Endothelial cell of umbilical vein (primary cell): ENCODE measurements around the gene FSTL4. TPM values are rescaled to one million over a fixed set of nuclear protein-coding genes. Genes with fewer than 3 reads are reported as not detected.

Experiments
- BruUV-seq: library from RNA; stranded (reverse); fragments of 400-500 nt; replicated peaks from 2 replicates; lab custom pipeline; 2021; lab: Mats Ljungman, UMichigan
- CTCF ChIA-PET: fragments of 300-600, 350-600 bp; sonication (Branson Sonifier 250); formaldehyde crosslinking; loops from one replicate; lab custom pipeline; 2021; ENCODE audit warnings: antibody characterized with exemption, inconsistent platforms; lab: Charles Lee
- POLR2A ChIA-PET: fragments of 300-600, 350-600 bp; sonication (Branson Sonifier 250); formaldehyde crosslinking; loops from one replicate; lab custom pipeline; 2021; ENCODE audit warnings: antibody characterized with exemption, inconsistent platforms; lab: Charles Lee
- DNase-seq: peaks from one replicate; pipeline ENCODE4 v3.0.0-alpha.2; 2011; ENCODE audit warnings: low read depth, low spot score
- FAIRE-seq: peaks from 2 replicates; lab custom pipeline; 2011; peaks lifted over from hg19 to GRCh38; lab: Jason Lieb, UNC
- H2AFZ ChIP-seq: 2 replicates; pipeline ENCODE4 v1.6.0; 2012; ENCODE audit warnings: low read depth, low read length, control low read depth, inconsistent platforms
- H3K27ac ChIP-seq: 2 replicates; pipeline ENCODE4 v1.5.1; 2011; ENCODE audit warnings: low read depth, mild to moderate bottlenecking, control low read depth, low read length, moderate library complexity; ENCODE audit not compliant: insufficient read depth
- H3K27me3 ChIP-seq, 2 experiments: 2 replicates each; pipeline versions ENCODE4 v1.6.0 to v1.6.1; 2011; ENCODE audit warnings: low read length in 2 of 2, mixed read lengths in 1 of 2; ENCODE audit not compliant: control insufficient read depth in 2 of 2, insufficient read depth in 2 of 2
- H3K36me3 ChIP-seq, 2 experiments: 2 replicates in 1 of 2; 3 replicates in 1 of 2; pipeline ENCODE4 v1.5.1; 2011; ENCODE audit warnings: low read length in 2 of 2, mild to moderate bottlenecking in 1 of 2, moderate library complexity in 1 of 2; ENCODE audit not compliant: control insufficient read depth in 2 of 2, insufficient read depth in 2 of 2; ENCODE audit errors: extremely low read depth in 1 of 2
- H3K4me1 ChIP-seq: 3 replicates; pipeline ENCODE4 v1.5.1; 2011; ENCODE audit warnings: mild to moderate bottlenecking, low read length; ENCODE audit not compliant: control insufficient read depth, insufficient read depth; ENCODE audit errors: extremely low read depth
- H3K4me2 ChIP-seq: 2 replicates; pipeline ENCODE4 v1.6.1; 2011; ENCODE audit warnings: low read length, control low read depth, mixed read lengths; ENCODE audit not compliant: insufficient read depth
- H3K4me3 ChIP-seq, 3 experiments: fragments of 200-600 bp in 1 of 3; sonication (generic), shearing (Covaris generic) in 1 of 3; replicated peaks in 1 of 3; 2 replicates each; pipeline ENCODE4 v1.5.1; 2011 to 2016; ENCODE audit warnings: control low read depth in 3 of 3, low read length in 3 of 3, mild to moderate bottlenecking in 2 of 3, inconsistent platforms in 1 of 3, low read depth in 1 of 3, moderate library complexity in 1 of 3; ENCODE audit not compliant: insufficient read depth in 1 of 3
- H3K79me2 ChIP-seq: 2 replicates; pipeline ENCODE4 v1.6.0; 2012; ENCODE audit warnings: low read length, inconsistent platforms; ENCODE audit not compliant: control insufficient read depth, insufficient read depth
- H3K9ac ChIP-seq: replicated peaks from 2 replicates; pipeline ENCODE3; 2011; ENCODE audit warnings: low read length, control low read depth; ENCODE audit not compliant: insufficient read depth; ENCODE audit errors: extremely low read depth
- H3K9me1 ChIP-seq: replicated peaks from 3 replicates; pipeline ENCODE4 v1.6.0; 2011; ENCODE audit warnings: mild to moderate bottlenecking, low read length; ENCODE audit not compliant: control insufficient read depth, insufficient read depth; ENCODE audit errors: extremely low read depth
- H3K9me3 ChIP-seq: replicated peaks from 2 replicates; pipeline ENCODE4 v1.5.1; 2012; ENCODE audit warnings: low read length, inconsistent platforms; ENCODE audit not compliant: control insufficient read depth, insufficient read depth
- H4K20me1 ChIP-seq: replicated peaks from 2 replicates; pipeline ENCODE3; 2011; ENCODE audit warnings: mild to moderate bottlenecking, low read length; ENCODE audit not compliant: control insufficient read depth, insufficient read depth; ENCODE audit errors: extremely low read depth
- EZH2 ChIP-seq: IDR thresholded peaks from 2 replicates; pipeline ENCODE4 v1.6.1; 2012; ENCODE audit warnings: borderline replicate concordance, low read depth, mild to moderate bottlenecking, moderate library complexity, low read length, inconsistent platforms; ENCODE audit not compliant: severe bottlenecking
- FOS ChIP-seq: IDR thresholded peaks from 2 replicates; pipeline ENCODE4 v1.6.1; 2011; ENCODE audit warnings: mild to moderate bottlenecking, low read length, moderate library complexity, borderline replicate concordance; ENCODE audit not compliant: insufficient read depth
- GATA2 ChIP-seq: IDR thresholded peaks from 2 replicates; pipeline ENCODE4 v1.7.0; 2011; ENCODE audit warnings: low read depth, mild to moderate bottlenecking, moderate library complexity, mixed read lengths, low read length; ENCODE audit not compliant: insufficient read length, insufficient read depth
- JUN ChIP-seq: IDR thresholded peaks from 2 replicates; pipeline ENCODE4 v1.6.1; 2011; ENCODE audit warnings: borderline replicate concordance, low read depth; ENCODE audit not compliant: insufficient read length, insufficient read depth
- MAX ChIP-seq: IDR thresholded peaks from 2 replicates; pipeline ENCODE4 v1.6.1; 2011; ENCODE audit not compliant: insufficient read depth, insufficient read length
- POLR2A ChIP-seq: IDR thresholded peaks from 2 replicates; pipeline ENCODE4 v1.6.1; 2012; ENCODE audit warnings: low read depth, mild to moderate bottlenecking, control low read depth, low read length
- POLR2AphosphoS5 ChIP-seq: IDR thresholded peaks from 2 replicates; pipeline ENCODE4 v1.6.1; 2012; ENCODE audit warnings: low read depth, mild to moderate bottlenecking, control low read depth, low read length, moderate library complexity; ENCODE audit not compliant: insufficient read depth
- dilution Hi-C: fragments of 300-500 bp; cut with MboI; formaldehyde crosslinking; loops from one replicate; pipeline ENCODE4 v1.15.0; 2019; ENCODE audit warnings: low sequenced_read_pairs; ENCODE audit not compliant: extremely low pct_ligation_motif_present
- intact Hi-C: fragments of 100-400 bp; cut with micrococcal nuclease; formaldehyde crosslinking; loops from one replicate; pipeline ENCODE4 v1.10.0; 2022
- polyA plus RNA-seq, 4 experiments: library from polyadenylated mRNA; depleted of rRNA in 3 of 4; stranded (reverse) in 3 of 4; unstranded in 1 of 4; fragments of >200 nt; gene quantifications; 2 replicates each; pipeline versions ENCODE4 v1.2.1 to v1.2.3, GENCODE V29; 2011 to 2012; ENCODE audit warnings: missing spikeins in 1 of 4
- total RNA-seq: library from RNA; stranded (reverse); gene quantifications from 2 replicates; pipeline ENCODE4 v1.2.3, GENCODE V29; 2021
- TF ChIP-seq, protein P1 (sequence below), 2 donors: IDR thresholded peaks; 1 replicate in 1 of 2; 2 replicates in 1 of 2; pipeline ENCODE4 v1.5.1; 2011; ENCODE audit warnings: low read length in 2 of 2, mild to moderate bottlenecking in 2 of 2, moderate library complexity in 2 of 2, control low read depth in 1 of 2, inconsistent platforms in 1 of 2, low read depth in 1 of 2; ENCODE audit not compliant: insufficient read depth in 1 of 2; ENCODE audit errors: extremely low read depth in 1 of 2

Gene FSTL4
- total and polyA plus RNA-seq, 2 donors (not counting 3 experiments of a cell fraction or from before 2014, with no cell fraction given), result 0.18 TPM; not detected in 1

DNA sequence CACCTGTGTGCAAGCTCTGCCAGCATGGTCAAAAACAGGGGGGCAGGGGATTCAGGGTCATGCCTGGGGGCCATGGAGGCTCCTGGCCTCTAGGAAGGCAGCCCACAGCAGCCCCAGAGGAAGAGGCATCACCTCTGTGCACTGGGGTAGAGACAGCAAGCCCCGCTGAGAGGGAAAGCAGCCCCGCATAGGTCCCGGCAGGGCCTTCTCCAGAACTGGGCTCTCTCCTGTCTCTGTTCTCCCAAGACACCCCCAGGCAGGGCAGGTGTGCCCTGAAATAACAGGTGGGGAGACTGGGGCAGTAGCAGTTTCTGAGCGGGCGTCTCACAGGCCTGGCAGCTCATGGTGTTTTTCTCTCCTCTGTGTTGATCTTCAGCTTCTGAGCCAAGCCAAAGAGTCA is 281.4 kb downstream of the FSTL4 start:
- TF ChIP-seq GATA2 (no peak), EZH2 (no peak), JUN (no peak), POLR2A (no peak), MAX (no peak), FOS (no peak), POLR2AphosphoS5 (no peak)
- TF ChIP-seq, protein P1, sequence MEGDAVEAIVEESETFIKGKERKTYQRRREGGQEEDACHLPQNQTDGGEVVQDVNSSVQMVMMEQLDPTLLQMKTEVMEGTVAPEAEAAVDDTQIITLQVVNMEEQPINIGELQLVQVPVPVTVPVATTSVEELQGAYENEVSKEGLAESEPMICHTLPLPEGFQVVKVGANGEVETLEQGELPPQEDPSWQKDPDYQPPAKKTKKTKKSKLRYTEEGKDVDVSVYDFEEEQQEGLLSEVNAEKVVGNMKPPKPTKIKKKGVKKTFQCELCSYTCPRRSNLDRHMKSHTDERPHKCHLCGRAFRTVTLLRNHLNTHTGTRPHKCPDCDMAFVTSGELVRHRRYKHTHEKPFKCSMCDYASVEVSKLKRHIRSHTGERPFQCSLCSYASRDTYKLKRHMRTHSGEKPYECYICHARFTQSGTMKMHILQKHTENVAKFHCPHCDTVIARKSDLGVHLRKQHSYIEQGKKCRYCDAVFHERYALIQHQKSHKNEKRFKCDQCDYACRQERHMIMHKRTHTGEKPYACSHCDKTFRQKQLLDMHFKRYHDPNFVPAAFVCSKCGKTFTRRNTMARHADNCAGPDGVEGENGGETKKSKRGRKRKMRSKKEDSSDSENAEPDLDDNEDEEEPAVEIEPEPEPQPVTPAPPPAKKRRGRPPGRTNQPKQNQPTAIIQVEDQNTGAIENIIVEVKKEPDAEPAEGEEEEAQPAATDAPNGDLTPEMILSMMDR (IDR thresholded peaks at IDR 0.05; ENCODE audit: extremely low read depth in 1 of 2, insufficient read depth in 1 of 2, low read depth in 1 of 2, low read length in 2 of 2), result no peak
- Histone ChIP-seq H3K9me1 (no peaks in the 10 kb centered on the region), H3K36me3 (no peaks in the 10 kb centered on the region), H3K9me3 (no peaks in the 10 kb centered on the region), H4K20me1 (no peaks in the 10 kb centered on the region), H3K4me3 (no peak overlapping the region), H3K4me2 (no peak overlapping the region), H2AFZ (no peak overlapping the region), H3K9ac (no peak overlapping the region), H3K27ac (no peak overlapping the region), H3K4me1 (no peaks in the 10 kb centered on the region), H3K79me2 (no peaks in the 10 kb centered on the region), H3K27me3 (peaks cover 0 to 2% of the 10 kb centered on the region in 2 experiments)
- CTCF ChIA-PET, result no interaction called here
- no peak for FAIRE-seq
- no peak for DNase-seq
- intact Hi-C loops (no loop called here), dilution Hi-C loops (no loop called here)
- no TSS peak for BruUV-seq
- POLR2A ChIA-PET, result no interaction called here
